ENCODE results near the gene CACNA1I. TPM values are rescaled to one million over a fixed set of nuclear protein-coding genes. Genes with fewer than 3 reads are reported as not detected.

The CACNA1I gene
- total and polyA plus RNA-seq, 2 experiments from 2014 or later = 0.42 to 2.4 TPM

- TF ChIP-seq REST (IDR thresholded peaks at IDR 0.05; ENCODE audit: unreplicated experiment) (no peak), CTCF (conservative IDR thresholded peaks at IDR 0.05; ENCODE audit: low read depth in 2 of 2) (no peak), STAT1 (IDR thresholded peaks at IDR 0.05; ENCODE audit: unreplicated experiment) (no peak), NANOG (IDR thresholded peaks at IDR 0.05; ENCODE audit: borderline replicate concordance) (no peak), EZH2phosphoT487 (IDR thresholded peaks at IDR 0.05; ENCODE audit: unreplicated experiment) (no peak)
These were observed 42.4 kb downstream of the CACNA1I start (continued) for GRCh38 chr22:39612811-39613548.

GRCh38 chr22:39613549-39613921, 43.0 kb downstream of the CACNA1I start:
- H3K27ac ChIP-seq (ENCODE audit: low read depth) = no peak overlapping the region
- H3K4me2 ChIP-seq = no peak overlapping the region
- Mint-ChIP-seq H3K36me3 (ENCODE audit: low read depth) (no peaks in the 10 kb centered on the region; the same call in 2 of the 3 replicates), H3K9me3 (peaks cover 10% of the 10 kb centered on the region), H3K27me3 (ENCODE audit: insufficient read depth, low read depth, poor library complexity) (peaks cover 9% of the 10 kb centered on the region), H3K4me1 (peaks cover 14% of the 10 kb centered on the region), H3K4me3 (no peak overlapping the region), H3K27ac (no peak overlapping the region)
- no peaks in the 10 kb centered on the region for H3K27me3 ChIP-seq (ENCODE audit: insufficient read depth)
- H2AFZ ChIP-seq = no peak overlapping the region
- H3K4me1 ChIP-seq (ENCODE audit: insufficient read depth) = no peaks in the 10 kb centered on the region
- no peaks in the 10 kb centered on the region for H3K9me2 ChIP-seq (ENCODE audit: insufficient read depth)
- DNase-seq (ENCODE audit: low spot score) (no peak), ATAC-seq (no peak)
- no peaks in the 10 kb centered on the region for H4K20me1 ChIP-seq (replicated peaks; ENCODE audit: insufficient read depth)
- TF ChIP-seq ZNF114 (CRISPR knock-in tag; IDR thresholded peaks at IDR 0.05) = no peak
- no peak for TF ChIP-seq POLR2AphosphoS5 (IDR thresholded peaks at IDR 0.05; ENCODE audit: low read depth)
- no peaks in the 10 kb centered on the region for H3F3A ChIP-seq (replicated peaks; ENCODE audit: low read depth)
- H3K4me3 ChIP-seq = no peak overlapping the region
- no peaks in the 10 kb centered on the region for H3K36me3 ChIP-seq (ENCODE audit: insufficient read depth)
- no peaks in the 10 kb centered on the region for H3K79me2 ChIP-seq (replicated peaks; ENCODE audit: insufficient read depth)

- H3K36me3 Mint-ChIP-seq (ENCODE audit: low read depth) = no peaks in the 10 kb centered on the region; the same call in 2 of the 3 replicates
- no peak overlapping the region for H3K27ac Mint-ChIP-seq
- peaks cover 14% of the 10 kb centered on the region for H3K4me1 Mint-ChIP-seq
- H3K4me3 Mint-ChIP-seq = no peak overlapping the region
- DNase-seq (ENCODE audit: low spot score) (peak; percentile 3), ATAC-seq (no peak)
- H3F3A ChIP-seq (replicated peaks; ENCODE audit: low read depth) = no peaks in the 10 kb centered on the region
- H3K79me2 ChIP-seq (replicated peaks; ENCODE audit: insufficient read depth) = no peaks in the 10 kb centered on the region
- H3K4me3 ChIP-seq = no peak overlapping the region
- H3K36me3 ChIP-seq (ENCODE audit: insufficient read depth) = no peaks in the 10 kb centered on the region
- H3K9me3 Mint-ChIP-seq = peaks cover 10% of the 10 kb centered on the region
- no peak overlapping the region for H3K4me2 ChIP-seq
- no peaks in the 10 kb centered on the region for H3K27me3 ChIP-seq (ENCODE audit: insufficient read depth)
- peaks cover 9% of the 10 kb centered on the region for H3K27me3 Mint-ChIP-seq (ENCODE audit: insufficient read depth, low read depth, poor library complexity)
- no peak overlapping the region for H2AFZ ChIP-seq
- H4K20me1 ChIP-seq (replicated peaks; ENCODE audit: insufficient read depth) = no peaks in the 10 kb centered on the region
- no peaks in the 10 kb centered on the region for H3K4me1 ChIP-seq (ENCODE audit: insufficient read depth)
- no peak overlapping the region for H3K27ac ChIP-seq (ENCODE audit: low read depth)
- no peaks in the 10 kb centered on the region for H3K9me2 ChIP-seq (ENCODE audit: insufficient read depth)
- no peak for TF ChIP-seq CREB1 (CRISPR knock-in tag; IDR thresholded peaks at IDR 0.05; ENCODE audit: low read depth)
- TF ChIP-seq ETS1 (IDR thresholded peaks at IDR 0.05) = no peak
- TF ChIP-seq POLR2AphosphoS5 (IDR thresholded peaks at IDR 0.05; ENCODE audit: low read depth) = no peak
- TF ChIP-seq EZH2phosphoT487 (IDR thresholded peaks at IDR 0.05; ENCODE audit: unreplicated experiment) = no peak
- TF ChIP-seq ZNF331 (CRISPR knock-in tag; IDR thresholded peaks at IDR 0.05; ENCODE audit: low read depth) = no peak
- no peak for TF ChIP-seq STAT1 (IDR thresholded peaks at IDR 0.05; ENCODE audit: unreplicated experiment)
- no peak for TF ChIP-seq CTCF (conservative IDR thresholded peaks at IDR 0.05; ENCODE audit: low read depth in 2 of 2)
- TF ChIP-seq NANOG (IDR thresholded peaks at IDR 0.05; ENCODE audit: borderline replicate concordance) = no peak
These were observed 43.9 kb downstream of the CACNA1I start for GRCh38 chr22:39614442-39614841.

Measured in GM23338 (cell line).